Lower leg skin (tissue), 4 donors: ENCODE results near the gene SLC8A2. TPM values are rescaled to one million over a fixed set of nuclear protein-coding genes. Genes with fewer than 3 reads are reported as not detected.

Experiments
- DNase-seq, 2 donors: peaks; one replicate each; pipeline ENCODE4 v3.0.0-alpha.2; 2019; ENCODE audit warnings: low spot score in 2 of 2
- H3K4me3 ChIP-seq: fragments of 200-600 bp; sonication (generic); 2 replicates; pipeline ENCODE4 v1.5.1; 2017; ENCODE audit warnings: mild to moderate bottlenecking, low read depth; ENCODE audit not compliant: poor library complexity, severe bottlenecking
- CTCF ChIP-seq, 3 donors: fragments of 450-650 bp; IDR thresholded peaks; one replicate each; pipeline ENCODE4 v1.5.1; 2016; ENCODE audit warnings: antibody characterized with exemption in 3 of 3, mild to moderate bottlenecking in 3 of 3, moderate library complexity in 2 of 3
- POLR2A ChIP-seq, 2 donors: fragments of 450-650 bp; IDR thresholded peaks; one replicate each; pipeline ENCODE4 v1.6.1; 2016 to 2017; ENCODE audit warnings: antibody characterized with exemption in 2 of 2, mild to moderate bottlenecking in 1 of 2, moderate library complexity in 1 of 2
- WGBS, 2 donors: methylation state at CpG; one replicate each; pipeline ENCODE4 v1.1.5; 2018; 5-methylcytosine and 5-hydroxymethylcytosine counted together
- intact Hi-C: fragments of 100-400 bp; cut with DNase I; formaldehyde crosslinking; loops from one replicate; pipeline ENCODE4 v1.15.0; 2023; ENCODE audit warnings: low total_unique reads
- total RNA-seq, 4 donors: library from RNA; depleted of rRNA; stranded (reverse); fragments of >200 nt; gene quantifications; one replicate each; pipeline ENCODE4 v1.1.0, GENCODE V29; 2016

SLC8A2 gene
- total RNA-seq, 4 donors from 2014 or later: 0.38 to 2.3 (median 1.6) TPM; not detected in 1

GRCh38 chr19:47499863-47500830 is 28.5 kb upstream of the SLC8A2 start:
- no peak overlapping the region for H3K4me3 ChIP-seq
- TF ChIP-seq POLR2A (IDR thresholded peaks at IDR 0.05): no peak
- no peak for TF ChIP-seq CTCF (IDR thresholded peaks at IDR 0.05)
- intact Hi-C loops: no loop called here
- 68 to 78% methylated on average over 27 to 30 of the region's 32 CpGs for WGBS, 2 donors
- DNase-seq: no peak

GRCh38 chr19:47499371-47499770 is 27.7 kb upstream of the SLC8A2 start:
- 84 to 88% methylated on average over 7 of the region's 7 CpGs for WGBS, 2 donors
- intact Hi-C loops: no loop called here
- TF ChIP-seq CTCF (IDR thresholded peaks at IDR 0.05) (no peak), POLR2A (IDR thresholded peaks at IDR 0.05) (no peak)
- no peak overlapping the region for H3K4me3 ChIP-seq
- no peak for DNase-seq

- no peak overlapping the region for H3K4me3 ChIP-seq
- DNase-seq: no peak
- intact Hi-C loops: no loop called here
- WGBS, 2 donors: 92 to 93% methylated on average over 5 of the region's 5 CpGs
- TF ChIP-seq CTCF (IDR thresholded peaks at IDR 0.05) (no peak), POLR2A (IDR thresholded peaks at IDR 0.05) (no peak)
Observed at GRCh38 chr19:47498561-47498960, 26.9 kb upstream of the SLC8A2 start.

GRCh38 chr19:47497821-47498520 is 26.3 kb upstream of the SLC8A2 start:
- TF ChIP-seq CTCF (IDR thresholded peaks at IDR 0.05) (no peak), POLR2A (IDR thresholded peaks at IDR 0.05) (no peak)
- no peak overlapping the region for H3K4me3 ChIP-seq
- no peak for DNase-seq
- intact Hi-C loops: no loop called here
- whole genome bisulfite sequencing, 2 donors: 77 to 81% methylated on average over 7 to 13 of the region's 14 CpGs

- no peak for TF ChIP-seq CTCF (IDR thresholded peaks at IDR 0.05)
- no peak for TF ChIP-seq POLR2A (IDR thresholded peaks at IDR 0.05)
- H3K4me3 ChIP-seq: no peak overlapping the region
- intact Hi-C loops: no loop called here
- 53 to 56% methylated on average over 17 to 19 of the region's 23 CpGs for WGBS, 2 donors
- DNase-seq: no peak
Observed at GRCh38 chr19:47497050-47497766, 25.5 kb upstream of the SLC8A2 start.
